Stimulated activated CD4-positive, alpha-beta T cell treated with anti-CD3 and anti-CD28 coated beads, TNF-alpha, amount 100 ng/mL, for 24 hours (primary cell): ENCODE measurements around the gene ALOX15.
"Not testable (repeated sequence)": the region's sequence is repeated elsewhere in the genome, so short reads cannot be mapped to it uniquely, and the experiment has no call there.

Experiments
- DNase-seq, 3 experiments: peaks; one replicate each; pipeline ENCODE4 v3.0.0-alpha.2; 2020; ENCODE audit warnings: low read depth in 3 of 3

Gene ALOX15

GRCh38 chr17:4641297-4642195, at the start of gene ALOX15:
Gene ALOX15, minus strand, starts transcription at chr17:4641678. Its CDS starts 27 bp downstream, at chr17:4641651.
- no peak for DNase-seq

DNA sequence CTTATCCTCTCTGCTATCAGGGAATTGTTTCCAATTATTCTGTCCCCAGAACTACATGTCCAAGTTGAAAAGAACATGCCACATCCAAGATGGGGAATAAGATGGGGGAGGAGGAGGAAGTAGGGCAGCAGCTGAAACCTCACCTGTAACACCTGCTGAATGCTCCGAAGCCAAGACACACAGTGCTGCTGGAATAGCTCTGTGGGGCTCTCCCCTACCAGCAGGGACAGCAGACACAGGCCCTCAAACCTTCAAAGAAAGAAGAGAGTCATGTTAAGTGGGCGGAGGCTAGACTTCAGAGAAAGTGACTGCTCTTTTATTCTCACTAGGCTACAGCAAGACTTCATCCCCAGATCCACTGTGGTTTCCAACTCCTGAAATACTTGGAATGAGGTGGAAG, 49.3 kb upstream of the ALOX15 start:
- no peak for DNase-seq

DNA sequence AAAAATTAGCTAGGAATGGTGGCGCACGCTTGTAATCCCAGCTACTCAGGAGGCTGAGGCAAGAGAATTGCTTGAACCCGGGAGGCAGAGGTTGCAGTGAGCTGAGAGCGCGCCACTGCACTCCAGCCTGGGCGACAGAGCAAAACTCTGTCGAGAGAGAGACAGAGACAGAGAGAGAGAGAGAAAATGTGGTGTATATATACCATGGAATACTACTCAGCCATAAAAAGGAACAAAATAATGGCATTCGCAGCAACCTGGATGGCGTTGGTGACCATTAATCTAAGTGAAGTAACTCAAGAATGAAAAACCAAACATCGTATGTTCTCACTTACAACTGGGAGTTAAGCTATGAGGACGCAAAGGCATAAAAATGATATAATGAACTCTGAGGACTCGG, 48.4 kb upstream of the ALOX15 start:
- not testable (repeated sequence) for DNase-seq

- not testable (repeated sequence) for DNase-seq
Observed at GRCh38 chr17:4683739-4684138, 42.3 kb upstream of the ALOX15 start.

- DNase-seq, result no peak
Observed at GRCh38 chr17:4679658-4680057, 38.2 kb upstream of the ALOX15 start.

GRCh38 chr17:4678448-4679026, 37.1 kb upstream of the ALOX15 start:
- DNase-seq, result peak in 1 of 3 experiments; percentile 32

GRCh38 chr17:4676791-4677190, 35.3 kb upstream of the ALOX15 start:
- DNase-seq, result no peak

DNA sequence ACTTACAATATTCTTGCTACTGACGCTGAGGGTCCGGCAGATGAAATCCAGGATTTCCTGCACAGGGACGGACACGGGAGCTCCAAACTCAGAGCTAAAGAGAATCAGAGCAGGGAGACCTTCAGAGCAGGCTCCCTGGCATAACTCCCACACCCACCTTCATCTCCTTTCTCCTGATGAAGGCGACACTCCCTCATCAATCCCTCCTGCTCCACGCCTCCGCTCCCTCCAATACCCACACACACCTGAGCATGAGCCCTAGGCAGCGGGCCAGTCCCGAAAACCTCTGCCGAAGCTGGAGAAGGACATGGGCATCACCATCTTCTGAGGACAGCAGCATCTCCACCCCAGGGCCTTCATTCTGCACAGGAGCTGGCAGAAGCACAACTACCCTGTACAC, 34.3 kb upstream of the ALOX15 start:
- no peak for DNase-seq

DNA sequence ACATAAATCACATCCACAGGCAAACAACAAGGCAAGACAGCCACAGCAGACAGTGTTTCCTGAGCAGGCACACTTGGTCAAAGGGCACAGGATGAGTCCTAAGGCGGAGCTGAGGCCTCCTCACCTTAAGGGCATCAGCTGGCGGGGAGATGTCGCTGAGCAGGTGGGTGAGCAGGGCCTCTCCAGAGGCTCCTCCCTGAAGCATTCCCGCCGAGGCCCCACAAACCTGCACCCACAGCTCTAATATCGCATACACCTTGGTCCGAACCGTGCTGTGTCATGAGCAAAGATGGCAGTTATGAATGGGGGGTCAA, 33.2 kb upstream of the ALOX15 start:
- DNase-seq, result no peak

DNA sequence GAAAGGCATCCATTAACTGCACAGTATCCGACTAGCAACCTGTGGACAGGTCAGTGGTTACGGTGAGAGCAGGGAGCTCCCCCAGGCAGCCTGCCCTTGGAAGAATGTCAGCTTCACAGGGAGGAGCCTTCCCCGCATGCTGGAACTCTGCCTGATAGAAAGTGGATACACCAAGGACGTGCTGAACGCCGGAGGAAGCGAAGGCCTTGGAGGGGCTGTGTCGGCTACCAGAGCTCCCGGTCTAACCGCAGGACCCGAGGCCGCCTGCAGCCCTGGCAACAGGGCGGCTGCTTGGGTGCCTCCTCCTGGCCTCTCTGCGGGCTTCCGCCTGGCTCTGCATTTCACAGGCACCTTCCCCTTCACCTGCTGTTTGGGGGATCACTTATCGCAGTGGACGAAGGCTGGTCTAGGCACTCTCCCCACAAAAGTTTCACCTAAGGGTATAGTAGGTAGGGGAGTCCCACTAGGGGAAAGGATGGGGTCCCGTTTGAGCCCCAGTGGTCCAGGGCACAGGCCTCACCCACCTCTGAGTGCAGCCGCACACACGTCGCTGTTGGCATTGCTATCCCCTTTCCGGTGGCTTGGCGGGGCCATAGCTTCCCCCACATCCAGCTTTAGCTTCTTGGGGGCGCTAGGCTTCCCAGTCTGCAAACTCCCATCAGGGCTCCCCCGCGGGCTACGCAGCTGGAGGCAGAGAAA, 32.7 kb upstream of the ALOX15 start:
- no peak for DNase-seq

- no peak for DNase-seq
Observed at GRCh38 chr17:4673169-4673568, 31.7 kb upstream of the ALOX15 start.

DNA sequence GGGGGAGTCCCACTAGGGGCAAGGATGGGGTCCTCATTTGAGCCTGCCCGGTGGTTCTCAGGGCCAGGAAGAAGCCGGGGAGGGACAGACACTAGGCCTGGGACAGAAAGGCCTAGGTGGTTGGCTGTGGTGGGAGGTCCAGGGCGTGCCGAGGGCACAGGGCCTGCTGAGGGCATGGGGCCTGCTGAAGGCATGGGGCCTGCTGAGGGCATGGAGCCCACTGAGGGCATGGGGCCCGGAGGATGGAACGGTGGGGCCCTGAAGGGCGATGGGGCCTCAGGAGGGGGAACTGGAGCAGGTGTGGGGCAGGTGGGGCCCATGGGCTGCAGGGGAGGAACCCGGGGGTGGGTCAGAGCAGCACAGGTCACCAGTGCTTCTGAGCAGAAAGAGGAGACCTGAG, 31.3 kb upstream of the ALOX15 start:
- DNase-seq, result no peak

DNA sequence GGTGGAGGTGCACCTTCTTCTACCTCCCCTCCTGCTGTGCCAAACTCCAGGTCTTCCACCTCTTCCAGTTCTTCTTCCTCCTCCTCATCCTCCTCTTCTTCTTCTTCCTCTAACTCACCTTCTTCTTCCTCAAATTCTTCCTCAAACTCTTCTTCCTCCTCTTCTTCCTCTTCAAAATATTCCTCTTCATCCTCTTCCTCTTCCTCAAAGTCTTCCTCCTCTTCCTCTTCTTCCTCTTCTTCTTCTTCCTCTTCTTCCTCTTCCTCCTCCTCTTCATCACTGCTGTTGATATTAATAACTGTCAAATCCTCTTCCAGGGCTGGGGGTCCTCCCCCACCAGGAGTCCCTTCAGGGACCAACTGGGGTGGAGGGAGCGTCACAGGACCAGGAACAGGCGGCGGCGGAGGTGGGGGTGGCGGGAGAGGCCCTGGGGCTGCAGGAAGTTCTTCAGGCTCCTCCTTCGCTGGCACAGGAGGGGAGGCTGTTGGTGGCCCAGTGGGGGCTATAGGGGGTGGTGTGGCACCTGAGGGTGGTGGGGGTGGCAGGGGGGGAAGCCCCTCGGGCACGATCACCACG, 30.7 kb upstream of the ALOX15 start:
- DNase-seq, result no peak

DNA sequence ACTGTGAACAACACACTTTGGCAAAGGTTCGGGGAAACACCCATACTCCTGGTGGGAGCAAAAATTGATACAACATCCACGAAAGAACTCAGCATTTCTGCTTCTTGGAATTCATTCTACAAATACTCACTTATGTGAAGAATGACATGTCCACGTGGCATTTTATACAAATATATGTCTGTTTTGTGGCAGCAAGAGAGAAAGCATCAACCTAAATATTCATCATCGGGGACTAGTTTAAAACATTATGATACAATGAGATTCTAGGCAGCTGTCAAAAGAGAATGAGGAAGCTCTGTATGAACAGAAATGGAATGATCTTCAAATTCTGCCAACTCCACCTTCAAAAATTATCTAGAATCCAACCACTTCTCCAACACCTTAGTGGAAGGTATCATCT, 25.7 kb upstream of the ALOX15 start:
- no peak for DNase-seq

GRCh38 chr17:4666296-4666695, 24.8 kb upstream of the ALOX15 start:
- no peak for DNase-seq

GRCh38 chr17:4665027-4665426, 23.5 kb upstream of the ALOX15 start:
- DNase-seq, result no peak

DNA sequence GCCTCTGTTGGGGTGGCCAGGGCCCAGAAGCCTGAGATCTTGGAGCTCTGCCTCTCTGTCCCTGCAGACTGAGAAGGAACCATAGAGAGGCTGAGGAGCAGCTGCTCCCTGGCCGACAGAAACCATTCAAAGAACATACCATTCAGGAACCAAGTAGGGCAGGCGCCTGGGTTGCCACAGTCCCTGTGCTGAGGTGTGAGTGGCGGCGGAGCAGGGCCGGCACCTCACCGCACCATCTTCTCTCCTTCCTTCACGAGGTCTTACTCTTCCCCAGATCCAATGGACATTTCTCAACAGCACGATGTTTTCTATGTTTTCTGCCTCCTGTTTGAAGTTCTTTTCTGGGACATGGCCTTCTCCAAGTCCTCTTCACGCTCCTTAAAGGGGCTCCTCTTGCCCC, 22.8 kb upstream of the ALOX15 start:
- DNase-seq, result no peak

GRCh38 chr17:4663711-4664110, 22.2 kb upstream of the ALOX15 start:
- no peak for DNase-seq

- peak; percentile 3 to 61 (median 4) for DNase-seq
Observed at GRCh38 chr17:4658478-4659305, 17.2 kb upstream of the ALOX15 start.

DNA sequence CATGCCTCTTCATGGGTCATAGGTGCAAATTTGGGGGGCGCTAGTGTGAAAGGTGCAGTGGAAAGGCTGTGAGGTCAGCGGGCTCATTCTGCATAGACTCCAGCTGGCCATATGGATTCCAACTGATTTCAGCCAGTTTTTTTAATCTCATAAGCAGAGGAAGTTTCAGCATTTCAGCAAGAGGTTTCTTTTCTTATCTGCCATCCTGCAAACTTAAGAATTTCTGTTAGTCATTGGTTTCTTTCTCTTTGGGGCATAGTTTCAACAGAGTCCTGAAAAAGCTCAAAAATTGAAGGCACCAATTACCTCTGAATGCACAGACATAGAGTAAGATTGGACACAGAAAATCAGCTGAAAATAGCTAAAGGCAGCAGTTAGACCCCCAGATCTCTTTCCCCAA, 16.2 kb upstream of the ALOX15 start:
- no peak for DNase-seq

DNA sequence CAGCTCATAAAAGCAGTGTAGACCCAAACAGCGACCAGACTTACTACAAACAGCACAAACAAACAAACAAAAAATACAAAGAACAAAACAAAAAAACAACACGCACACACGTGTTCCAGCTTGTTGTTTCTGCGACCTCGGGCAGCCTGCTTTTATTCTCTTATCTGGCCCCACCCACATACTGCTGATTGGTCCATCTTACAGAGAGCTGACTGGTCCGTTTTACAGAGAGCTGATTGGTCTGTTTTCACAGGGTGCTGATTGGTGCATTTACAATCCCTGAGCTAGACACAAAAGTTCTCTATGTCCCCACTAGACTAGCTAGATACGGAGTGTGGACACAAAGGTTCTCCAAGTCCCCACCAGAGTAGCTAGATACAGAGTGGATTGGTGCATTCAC, 14.5 kb upstream of the ALOX15 start:
- not testable (repeated sequence) for DNase-seq

- no peak for DNase-seq
Observed at GRCh38 chr17:4652997-4653396, 11.5 kb upstream of the ALOX15 start.
